Measurements from ENCODE around the gene CCDC190. TPM values are rescaled to one million over a fixed set of nuclear protein-coding genes. Genes with fewer than 3 reads are reported as not detected.

CCDC190 gene
- total and polyA plus RNA-seq, 2 of the 8 experiments (the other 6 are each of a cell fraction or from before 2014, with no cell fraction given) = not detected

DNA sequence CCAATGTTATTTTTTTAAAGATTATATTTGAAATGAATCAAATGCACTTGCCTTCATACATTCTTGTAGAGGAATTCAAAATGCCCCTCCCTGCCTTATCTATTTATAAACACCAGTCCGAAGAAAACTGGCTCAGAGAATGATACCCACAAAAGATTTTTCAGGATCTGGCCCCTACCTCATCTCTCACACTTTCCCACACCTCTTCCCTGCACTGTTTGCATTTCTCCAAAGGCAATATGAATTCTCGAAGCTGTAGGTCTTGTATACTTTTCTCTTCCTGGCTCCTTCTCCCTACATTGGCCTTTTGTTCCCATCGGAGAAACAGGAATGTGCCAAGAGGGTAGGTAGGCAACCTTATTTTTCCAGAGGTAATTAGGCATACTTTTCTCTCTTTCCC lies 12.0 kb upstream of the CCDC190 start (continued):
- TF ChIP-seq, protein P1, sequence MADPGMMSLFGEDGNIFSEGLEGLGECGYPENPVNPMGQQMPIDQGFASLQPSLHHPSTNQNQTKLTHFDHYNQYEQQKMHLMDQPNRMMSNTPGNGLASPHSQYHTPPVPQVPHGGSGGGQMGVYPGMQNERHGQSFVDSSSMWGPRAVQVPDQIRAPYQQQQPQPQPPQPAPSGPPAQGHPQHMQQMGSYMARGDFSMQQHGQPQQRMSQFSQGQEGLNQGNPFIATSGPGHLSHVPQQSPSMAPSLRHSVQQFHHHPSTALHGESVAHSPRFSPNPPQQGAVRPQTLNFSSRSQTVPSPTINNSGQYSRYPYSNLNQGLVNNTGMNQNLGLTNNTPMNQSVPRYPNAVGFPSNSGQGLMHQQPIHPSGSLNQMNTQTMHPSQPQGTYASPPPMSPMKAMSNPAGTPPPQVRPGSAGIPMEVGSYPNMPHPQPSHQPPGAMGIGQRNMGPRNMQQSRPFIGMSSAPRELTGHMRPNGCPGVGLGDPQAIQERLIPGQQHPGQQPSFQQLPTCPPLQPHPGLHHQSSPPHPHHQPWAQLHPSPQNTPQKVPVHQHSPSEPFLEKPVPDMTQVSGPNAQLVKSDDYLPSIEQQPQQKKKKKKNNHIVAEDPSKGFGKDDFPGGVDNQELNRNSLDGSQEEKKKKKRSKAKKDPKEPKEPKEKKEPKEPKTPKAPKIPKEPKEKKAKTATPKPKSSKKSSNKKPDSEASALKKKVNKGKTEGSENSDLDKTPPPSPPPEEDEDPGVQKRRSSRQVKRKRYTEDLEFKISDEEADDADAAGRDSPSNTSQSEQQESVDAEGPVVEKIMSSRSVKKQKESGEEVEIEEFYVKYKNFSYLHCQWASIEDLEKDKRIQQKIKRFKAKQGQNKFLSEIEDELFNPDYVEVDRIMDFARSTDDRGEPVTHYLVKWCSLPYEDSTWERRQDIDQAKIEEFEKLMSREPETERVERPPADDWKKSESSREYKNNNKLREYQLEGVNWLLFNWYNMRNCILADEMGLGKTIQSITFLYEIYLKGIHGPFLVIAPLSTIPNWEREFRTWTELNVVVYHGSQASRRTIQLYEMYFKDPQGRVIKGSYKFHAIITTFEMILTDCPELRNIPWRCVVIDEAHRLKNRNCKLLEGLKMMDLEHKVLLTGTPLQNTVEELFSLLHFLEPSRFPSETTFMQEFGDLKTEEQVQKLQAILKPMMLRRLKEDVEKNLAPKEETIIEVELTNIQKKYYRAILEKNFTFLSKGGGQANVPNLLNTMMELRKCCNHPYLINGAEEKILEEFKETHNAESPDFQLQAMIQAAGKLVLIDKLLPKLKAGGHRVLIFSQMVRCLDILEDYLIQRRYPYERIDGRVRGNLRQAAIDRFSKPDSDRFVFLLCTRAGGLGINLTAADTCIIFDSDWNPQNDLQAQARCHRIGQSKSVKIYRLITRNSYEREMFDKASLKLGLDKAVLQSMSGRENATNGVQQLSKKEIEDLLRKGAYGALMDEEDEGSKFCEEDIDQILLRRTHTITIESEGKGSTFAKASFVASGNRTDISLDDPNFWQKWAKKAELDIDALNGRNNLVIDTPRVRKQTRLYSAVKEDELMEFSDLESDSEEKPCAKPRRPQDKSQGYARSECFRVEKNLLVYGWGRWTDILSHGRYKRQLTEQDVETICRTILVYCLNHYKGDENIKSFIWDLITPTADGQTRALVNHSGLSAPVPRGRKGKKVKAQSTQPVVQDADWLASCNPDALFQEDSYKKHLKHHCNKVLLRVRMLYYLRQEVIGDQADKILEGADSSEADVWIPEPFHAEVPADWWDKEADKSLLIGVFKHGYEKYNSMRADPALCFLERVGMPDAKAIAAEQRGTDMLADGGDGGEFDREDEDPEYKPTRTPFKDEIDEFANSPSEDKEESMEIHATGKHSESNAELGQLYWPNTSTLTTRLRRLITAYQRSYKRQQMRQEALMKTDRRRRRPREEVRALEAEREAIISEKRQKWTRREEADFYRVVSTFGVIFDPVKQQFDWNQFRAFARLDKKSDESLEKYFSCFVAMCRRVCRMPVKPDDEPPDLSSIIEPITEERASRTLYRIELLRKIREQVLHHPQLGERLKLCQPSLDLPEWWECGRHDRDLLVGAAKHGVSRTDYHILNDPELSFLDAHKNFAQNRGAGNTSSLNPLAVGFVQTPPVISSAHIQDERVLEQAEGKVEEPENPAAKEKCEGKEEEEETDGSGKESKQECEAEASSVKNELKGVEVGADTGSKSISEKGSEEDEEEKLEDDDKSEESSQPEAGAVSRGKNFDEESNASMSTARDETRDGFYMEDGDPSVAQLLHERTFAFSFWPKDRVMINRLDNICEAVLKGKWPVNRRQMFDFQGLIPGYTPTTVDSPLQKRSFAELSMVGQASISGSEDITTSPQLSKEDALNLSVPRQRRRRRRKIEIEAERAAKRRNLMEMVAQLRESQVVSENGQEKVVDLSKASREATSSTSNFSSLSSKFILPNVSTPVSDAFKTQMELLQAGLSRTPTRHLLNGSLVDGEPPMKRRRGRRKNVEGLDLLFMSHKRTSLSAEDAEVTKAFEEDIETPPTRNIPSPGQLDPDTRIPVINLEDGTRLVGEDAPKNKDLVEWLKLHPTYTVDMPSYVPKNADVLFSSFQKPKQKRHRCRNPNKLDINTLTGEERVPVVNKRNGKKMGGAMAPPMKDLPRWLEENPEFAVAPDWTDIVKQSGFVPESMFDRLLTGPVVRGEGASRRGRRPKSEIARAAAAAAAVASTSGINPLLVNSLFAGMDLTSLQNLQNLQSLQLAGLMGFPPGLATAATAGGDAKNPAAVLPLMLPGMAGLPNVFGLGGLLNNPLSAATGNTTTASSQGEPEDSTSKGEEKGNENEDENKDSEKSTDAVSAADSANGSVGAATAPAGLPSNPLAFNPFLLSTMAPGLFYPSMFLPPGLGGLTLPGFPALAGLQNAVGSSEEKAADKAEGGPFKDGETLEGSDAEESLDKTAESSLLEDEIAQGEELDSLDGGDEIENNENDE (IDR thresholded peaks at IDR 0.05; ENCODE audit: insufficient replicate concordance, low read length) = no peak
- TF ChIP-seq PHF8 (conservative IDR thresholded peaks at IDR 0.05; ENCODE audit: low read depth, low read length) = no peak
- TF ChIP-seq MAFK (IDR thresholded peaks at IDR 0.05; ENCODE audit: low read depth, low read length) = no peak
- no peak for TF ChIP-seq GABPA (IDR thresholded peaks at IDR 0.05; ENCODE audit: borderline replicate concordance, insufficient read depth, low read length)
- TF ChIP-seq CHD1 (IDR thresholded peaks at IDR 0.05; ENCODE audit: low read depth, low read length) = no peak
- TF ChIP-seq, protein P2, sequence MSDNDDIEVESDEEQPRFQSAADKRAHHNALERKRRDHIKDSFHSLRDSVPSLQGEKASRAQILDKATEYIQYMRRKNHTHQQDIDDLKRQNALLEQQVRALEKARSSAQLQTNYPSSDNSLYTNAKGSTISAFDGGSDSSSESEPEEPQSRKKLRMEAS (IDR thresholded peaks at IDR 0.05) = no peak
- no peak for TF ChIP-seq SIX5 (IDR thresholded peaks at IDR 0.05; ENCODE audit: low read depth, low read length)
- TF ChIP-seq POLR2A (IDR thresholded peaks at IDR 0.05; ENCODE audit: control extremely low read depth in 1 of 2, low read depth in 2 of 2, low read length in 2 of 2) = no peak
- TF ChIP-seq TAF1 (IDR thresholded peaks at IDR 0.05; ENCODE audit: low read depth, low read length) = no peak
- TF ChIP-seq, protein P3, sequence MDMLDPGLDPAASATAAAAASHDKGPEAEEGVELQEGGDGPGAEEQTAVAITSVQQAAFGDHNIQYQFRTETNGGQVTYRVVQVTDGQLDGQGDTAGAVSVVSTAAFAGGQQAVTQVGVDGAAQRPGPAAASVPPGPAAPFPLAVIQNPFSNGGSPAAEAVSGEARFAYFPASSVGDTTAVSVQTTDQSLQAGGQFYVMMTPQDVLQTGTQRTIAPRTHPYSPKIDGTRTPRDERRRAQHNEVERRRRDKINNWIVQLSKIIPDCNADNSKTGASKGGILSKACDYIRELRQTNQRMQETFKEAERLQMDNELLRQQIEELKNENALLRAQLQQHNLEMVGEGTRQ (IDR thresholded peaks at IDR 0.05; ENCODE audit: low read length) = no peak
- TF ChIP-seq BACH1 (IDR thresholded peaks at IDR 0.05; ENCODE audit: low read length) = no peak
- TF ChIP-seq NRF1 (IDR thresholded peaks at IDR 0.05; ENCODE audit: low read depth, low read length) = no peak
